Urothelium cell line (cell line): ENCODE results near the gene TAX1BP1.
"Not testable (repeated sequence)": the region's sequence is repeated elsewhere in the genome, so short reads cannot be mapped to it uniquely, and the experiment has no call there.

Source experiments
- DNase-seq: peaks from one replicate; pipeline ENCODE4 v3.0.0; 2011; ENCODE audit warnings: low spot score, mixed read lengths
- FAIRE-seq: peaks from 2 replicates; lab custom pipeline; 2011; peaks lifted over from hg19 to GRCh38; lab: Jason Lieb, UNC

The TAX1BP1 gene

GRCh38 chr7:27840760-27841364, 100.9 kb downstream of the TAX1BP1 start:
- DNase-seq (no peak), FAIRE-seq (no peak)

GRCh38 chr7:27842094-27842692, 102.2 kb downstream of the TAX1BP1 start:
- DNase-seq (no peak), FAIRE-seq (no peak)

DNA sequence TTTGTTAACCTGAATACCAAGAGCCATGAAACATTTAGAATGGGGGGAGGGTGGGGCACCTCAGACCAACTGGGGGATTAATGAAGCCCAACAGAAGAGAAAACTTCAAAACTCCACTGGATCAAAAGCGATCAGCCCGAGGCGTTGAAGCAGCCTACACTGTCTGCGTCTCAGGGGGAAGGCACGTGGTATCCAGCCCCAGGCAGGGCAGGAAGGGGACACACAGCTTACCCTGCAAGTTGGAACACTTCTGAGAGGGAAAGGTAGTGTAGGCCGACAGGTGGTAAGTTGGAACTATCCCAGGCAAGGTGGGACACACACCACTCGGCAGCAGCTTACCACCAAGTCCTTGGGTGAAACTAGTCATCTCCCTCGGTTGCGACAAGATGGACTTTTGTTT, 102.9 kb downstream of the TAX1BP1 start:
- no peak for DNase-seq
- FAIRE-seq = no peak

GRCh38 chr7:27843584-27844305, 103.8 kb downstream of the TAX1BP1 start:
- no peak for DNase-seq
- no peak for FAIRE-seq

DNA sequence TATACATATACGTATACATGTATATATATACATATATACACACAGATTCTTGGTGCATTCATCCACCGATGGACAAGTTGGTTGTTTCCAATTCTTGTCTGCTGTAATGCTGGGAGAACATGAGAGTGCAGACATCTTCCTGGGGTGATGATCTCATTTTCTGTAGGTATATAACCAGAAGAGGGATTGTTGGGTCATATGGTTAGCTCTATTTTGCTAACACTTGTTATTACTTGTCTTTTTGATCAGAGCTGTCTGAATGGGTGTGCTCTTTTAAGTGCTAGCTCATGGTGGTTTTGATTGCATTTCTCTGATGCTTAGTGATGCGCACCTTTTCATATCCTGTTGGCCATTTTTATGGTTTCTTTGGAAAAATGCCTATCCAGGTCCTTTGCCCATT, 106.4 kb downstream of the TAX1BP1 start:
- FAIRE-seq = no peak
- no peak for DNase-seq

- FAIRE-seq (no peak), DNase-seq (no peak)
Observed at GRCh38 chr7:27850531-27850930, 110.6 kb downstream of the TAX1BP1 start.

DNA sequence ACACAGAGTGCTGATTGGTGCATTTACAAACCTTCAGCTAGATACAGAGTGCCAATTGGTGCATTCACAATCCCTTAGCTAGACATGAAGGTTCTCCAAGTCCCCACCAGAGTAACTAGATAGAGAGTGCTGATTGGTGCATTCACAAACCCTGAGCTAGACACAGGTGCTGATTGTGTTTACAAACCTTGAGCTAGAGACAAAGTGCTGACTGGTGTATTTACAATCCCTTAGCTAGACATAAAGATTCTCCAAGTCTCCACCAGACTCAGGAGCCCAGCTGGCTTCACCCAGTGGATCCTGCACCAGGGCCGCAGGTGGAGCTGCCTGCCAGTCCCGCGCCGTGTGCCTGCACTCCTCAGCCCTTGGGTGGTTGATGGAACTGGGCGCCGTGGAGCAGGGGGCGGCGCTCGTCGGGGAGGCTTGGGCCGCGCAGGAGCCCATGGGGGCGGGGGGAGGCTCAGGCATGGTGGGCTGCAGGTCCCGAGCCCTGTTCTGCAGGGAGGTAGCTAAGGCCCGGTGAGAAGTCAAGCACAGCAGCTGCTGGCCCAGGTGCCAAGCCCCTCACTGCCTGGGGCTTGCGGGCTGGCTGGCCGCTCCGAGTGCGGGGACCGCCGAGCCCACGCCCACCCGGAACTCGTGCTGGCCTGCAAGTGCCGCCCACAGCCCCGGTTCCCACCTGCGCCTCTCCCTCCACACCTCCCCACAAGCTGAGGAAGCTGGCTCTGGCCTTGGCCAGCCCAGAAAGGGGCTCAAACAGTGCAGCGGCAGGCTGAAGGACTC, 116.9 kb downstream of the TAX1BP1 start:
- not testable (repeated sequence) for FAIRE-seq

DNA sequence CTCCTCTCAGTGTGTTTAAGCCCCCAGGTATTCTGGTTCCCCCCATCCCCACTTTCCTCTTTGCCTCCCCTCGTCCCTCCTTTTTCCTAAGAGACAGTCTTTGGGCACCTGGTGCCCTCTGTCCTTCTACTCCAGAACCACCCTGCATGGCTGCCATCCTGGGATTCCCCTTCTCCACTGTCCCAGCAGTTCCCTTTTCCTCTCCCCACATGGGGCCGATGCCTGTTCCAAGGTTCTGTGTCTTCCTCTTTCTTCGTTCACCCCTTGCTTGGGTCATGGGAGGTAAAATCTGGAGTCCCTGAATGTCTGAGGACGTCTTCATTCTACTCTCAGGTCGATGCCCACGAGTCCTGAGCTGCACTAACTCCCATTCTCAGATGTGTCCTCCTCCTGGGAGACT, 120.8 kb downstream of the TAX1BP1 start:
- DNase-seq = no peak
- peak; percentile 67 for FAIRE-seq

More for the DNA sequence above, 116.9 kb downstream of the TAX1BP1 start:
- DNase-seq = not testable (repeated sequence)

DNA sequence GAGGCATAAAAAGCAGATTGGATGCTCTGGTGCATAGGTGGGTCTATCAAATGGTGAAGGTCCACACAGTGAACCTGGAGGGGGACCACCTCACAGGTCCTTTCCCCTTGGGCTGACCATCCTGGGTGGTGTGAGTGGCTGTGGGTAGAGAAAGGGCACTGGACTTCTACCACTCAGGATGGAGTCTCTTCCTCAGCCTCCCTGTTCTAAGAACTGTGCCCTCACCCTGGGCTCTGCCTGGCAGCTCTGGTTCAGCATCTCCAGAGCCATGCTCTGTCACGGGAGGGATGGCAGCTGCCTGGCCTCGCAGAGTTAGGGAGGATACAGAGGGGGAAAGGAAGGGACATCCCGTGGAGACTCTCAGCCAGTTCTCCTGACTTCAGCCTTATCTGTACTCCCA, 121.8 kb downstream of the TAX1BP1 start:
- DNase-seq (no peak), FAIRE-seq (no peak)

GRCh38 chr7:27863880-27864279, 123.9 kb downstream of the TAX1BP1 start:
- no peak for FAIRE-seq
- DNase-seq = peak; percentile 75

- no peak for DNase-seq
- FAIRE-seq = no peak
Observed at GRCh38 chr7:27866256-27866655, 126.3 kb downstream of the TAX1BP1 start.

DNA sequence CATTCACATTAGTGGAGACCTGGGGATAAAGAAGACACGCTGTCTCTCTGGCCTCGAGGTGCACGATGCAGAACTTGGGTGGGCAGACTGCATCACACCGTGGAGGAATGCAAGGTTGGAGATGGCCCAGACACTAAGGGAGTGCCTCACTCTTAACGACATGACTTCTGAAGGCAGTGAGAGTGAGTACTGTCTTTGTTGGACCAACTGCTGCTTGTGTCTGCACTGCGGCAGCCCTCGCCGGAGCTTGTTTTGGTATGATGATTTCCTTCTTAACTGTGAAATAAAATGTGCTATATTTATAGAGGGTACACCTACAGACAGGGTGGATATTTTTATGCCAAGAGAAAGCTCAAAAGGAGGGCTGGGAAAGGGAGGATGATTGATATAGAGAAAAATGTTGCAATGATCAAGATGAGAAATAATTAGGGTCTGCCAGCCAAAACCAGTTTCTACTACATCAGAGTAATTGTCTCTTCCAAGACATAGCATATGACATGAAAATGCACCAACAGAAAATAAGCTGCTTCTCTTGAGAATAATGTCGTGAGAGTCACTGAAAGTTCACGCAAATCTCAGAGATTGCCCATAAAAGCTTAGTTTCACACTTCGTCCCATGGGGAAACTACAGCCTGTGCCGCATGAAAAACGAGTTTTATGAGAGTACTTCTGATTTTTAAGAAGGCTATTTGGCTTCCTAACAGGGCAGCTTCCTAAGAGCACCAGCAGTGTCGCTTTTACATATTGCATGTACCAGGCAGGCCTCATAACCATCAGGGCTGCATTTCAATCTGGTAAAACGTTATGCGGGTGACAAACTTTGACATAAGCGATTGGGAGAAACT, 127.1 kb downstream of the TAX1BP1 start:
- FAIRE-seq (peak; percentile 68), DNase-seq (no peak)

DNA sequence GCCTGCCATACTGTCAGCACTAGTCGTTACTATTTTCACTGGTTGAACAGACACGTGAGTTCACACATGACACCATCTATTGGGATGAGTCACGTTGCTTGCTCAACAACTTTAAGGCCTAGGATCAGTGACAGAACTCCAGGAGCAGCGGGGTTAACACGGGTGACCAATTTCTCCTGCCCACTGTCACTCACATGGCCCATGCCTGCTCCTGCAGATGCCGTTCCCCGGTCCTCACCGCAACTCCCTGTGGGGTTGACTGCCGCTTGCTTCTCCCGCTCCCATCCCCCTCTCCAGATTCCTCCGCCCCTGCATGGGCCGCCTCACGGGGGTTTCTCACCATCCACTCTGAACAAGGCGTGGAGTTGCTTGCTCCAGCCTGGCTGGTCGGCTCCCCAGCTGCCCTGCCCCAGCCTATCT, 128.2 kb downstream of the TAX1BP1 start:
- FAIRE-seq (peak; percentile 52), DNase-seq (no peak)

- FAIRE-seq (no peak), DNase-seq (no peak)
Observed at GRCh38 chr7:27869056-27869455, 129.1 kb downstream of the TAX1BP1 start.

DNA sequence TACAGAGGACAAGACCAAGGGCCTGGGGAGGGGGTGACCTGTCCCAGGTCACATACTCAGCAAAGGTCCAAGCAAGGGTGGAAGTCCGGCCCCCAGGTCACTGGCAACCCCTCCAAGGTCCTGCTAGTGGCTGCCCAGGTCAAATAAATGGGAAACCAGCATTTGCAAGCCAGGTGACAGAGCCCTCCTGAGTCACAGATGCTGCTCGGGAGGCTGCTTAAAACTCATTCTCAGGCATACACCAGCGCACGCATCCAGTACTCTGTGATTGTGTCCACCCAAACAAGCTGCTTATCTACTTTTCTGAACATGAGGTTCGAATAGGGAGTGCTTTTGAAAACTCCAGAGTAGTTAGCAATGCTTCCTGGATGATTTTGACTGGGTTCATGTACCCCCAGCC, 130.6 kb downstream of the TAX1BP1 start:
- DNase-seq (no peak), FAIRE-seq (no peak)

- DNase-seq = no peak
- no peak for FAIRE-seq
Observed at GRCh38 chr7:27871086-27871485, 131.1 kb downstream of the TAX1BP1 start.

GRCh38 chr7:27871866-27872265, 131.9 kb downstream of the TAX1BP1 start:
- DNase-seq (no peak), FAIRE-seq (peak; percentile 42)

- no peak for DNase-seq
- FAIRE-seq = no peak
Observed at GRCh38 chr7:27872356-27873275, 132.7 kb downstream of the TAX1BP1 start.
